Heart right ventricle (tissue), 16 donors: ENCODE measurements around the gene ITGA2. TPM values are rescaled to one million over a fixed set of nuclear protein-coding genes. Genes with fewer than 3 reads are reported as not detected.
A peak's percentile ranks its signal among the peaks of the same experiment; 100 is the strongest.

Source experiments
- ATAC-seq, 8 donors: fragments of 200-7000 bp; cut with Tn5 transposase; one replicate each; pipeline ENCODE4 v1.9.1; 2020; ENCODE audit warnings: mild to moderate bottlenecking in 8 of 8, moderate library complexity in 8 of 8, moderate number of reproducible peaks in 1 of 8
- DNase-seq, 2 donors: peaks; one replicate each; pipeline ENCODE4 v3.0.0-alpha.2; 2020
- H3K27ac ChIP-seq, 10 donors: fragments of 200-600 bp; sonication (generic) in 2 of 10; one replicate each; pipeline versions ENCODE4 v1.5.0 to v1.8.0; 2020 to 2022; ENCODE audit warnings: mild to moderate bottlenecking in 3 of 10
- H3K27me3 ChIP-seq, 7 donors: fragments of 200-600 bp; one replicate each; pipeline ENCODE4 v1.8.0; 2021 to 2022; ENCODE audit warnings: mild to moderate bottlenecking in 2 of 7
- H3K36me3 ChIP-seq, 9 donors: fragments of 200-600 bp; sonication (generic) in 1 of 9; one replicate each; pipeline versions ENCODE4 v1.5.0 to v1.8.0; 2020 to 2022; ENCODE audit warnings: mild to moderate bottlenecking in 2 of 9
- H3K4me1 ChIP-seq, 9 donors: fragments of 200-600 bp; sonication (generic) in 1 of 9; one replicate each; pipeline versions ENCODE4 v1.5.0 to v1.8.0; 2020 to 2022; ENCODE audit warnings: mild to moderate bottlenecking in 4 of 9
- H3K4me3 ChIP-seq, 10 donors: fragments of 200-600 bp; sonication (generic) in 2 of 10; one replicate each; pipeline versions ENCODE4 v1.5.0 to v1.8.0; 2020 to 2022; ENCODE audit warnings: mild to moderate bottlenecking in 7 of 10, moderate library complexity in 2 of 10
- H3K9me3 ChIP-seq, 11 donors: fragments of 200-600 bp in 10 of 11; sonication (generic) in 2 of 11; one replicate each; pipeline versions ENCODE4 v1.5.0 to v1.8.0; 2013 to 2022; ENCODE audit warnings: mild to moderate bottlenecking in 2 of 11, control low read depth in 1 of 11, moderate library complexity in 1 of 11
- WGBS, 2 donors: extraction: QIAGEN DNeasy Blood & Tissue Kit; methylation state at CpG; one replicate each; pipeline ENCODE4 v1.1.7; 2013; ENCODE audit warnings: inconsistent platforms in 1 of 2; 5-methylcytosine and 5-hydroxymethylcytosine counted together
- intact Hi-C, 10 donors: fragments of 100-400 bp; cut with DNase I; formaldehyde crosslinking; loops; one replicate each; pipeline versions ENCODE4 v1.11.1 to v1.14.2; 2022
- polyA plus RNA-seq, 2 donors: library from polyadenylated mRNA; stranded (reverse); fragments of 200-250 nt; gene quantifications; one replicate each; pipeline ENCODE4 v1.2.3, GENCODE V29; 2013
- total RNA-seq, 10 donors: library from RNA; stranded (reverse); fragmentation: NEBNext Ultra II Directional in 3 of 10; extraction: Animal tissue kit (Norgen Biotek cat#: 25700) in 3 of 10; gene quantifications; one replicate each; pipeline versions ENCODE4 v1.2.1 to v1.2.4, GENCODE V29; 2021 to 2023
- TF ChIP-seq, protein P1 (sequence below), 9 donors: fragments of 200-600 bp; sonication (generic) in 2 of 9; IDR thresholded peaks; one replicate each; pipeline versions ENCODE4 v1.5.0 to v1.8.0; 2021 to 2022; ENCODE audit warnings: antibody characterized with exemption in 9 of 9, mild to moderate bottlenecking in 5 of 9, moderate library complexity in 1 of 9
- donor health status: Arrhythmogenic right ventricular cardiomyopathy.
- donor health status: ischemic (EF 13 %, LVEDD 7.1; RV severe dilation, severe dysfunction).
- donor health status: healthy with polysubstance abuse.
- donor health status: DM: no; HTN: yes; CAD: no.
- donor health status: DM: no; HTN: no; CAD: no.
- donor health status: ischemic (EF 25% LVEDD 6.9; RV normal size, moderate dysfunction).
- donor health status: ischemic (EF 25% LVEDD 5.7; RV mildly dilated, moderate dysfunction).
- donor health status: healthy.
- donor health status: DM: yes; HTN: yes; CAD: no.
- donor health status: Ischemic cardiomyopathy.
- donor health status: ischemic (EF 35%, LVEDD 5.7; RV mildly dilated, moderate dysfunction).
- donor health status: nonischemic (EF 11% LVEDD 7.7; RV severe dilation, severe dysfunction).
- donor health status: DM: yes; HTN: yes; CAD: no.
- donor health status: PGD.
- donor health status: ischemic (EF 29% LVEDD 5.4; RV normal size, mild dysfunction).
- donor health status: nonischemic (EF 23%, LVEDD 6.1; RV moderate dilation, normal function).

Gene ITGA2
- total and polyA plus RNA-seq, 12 donors, result 0.22 to 9.4 (median 0.92) TPM

DNA sequence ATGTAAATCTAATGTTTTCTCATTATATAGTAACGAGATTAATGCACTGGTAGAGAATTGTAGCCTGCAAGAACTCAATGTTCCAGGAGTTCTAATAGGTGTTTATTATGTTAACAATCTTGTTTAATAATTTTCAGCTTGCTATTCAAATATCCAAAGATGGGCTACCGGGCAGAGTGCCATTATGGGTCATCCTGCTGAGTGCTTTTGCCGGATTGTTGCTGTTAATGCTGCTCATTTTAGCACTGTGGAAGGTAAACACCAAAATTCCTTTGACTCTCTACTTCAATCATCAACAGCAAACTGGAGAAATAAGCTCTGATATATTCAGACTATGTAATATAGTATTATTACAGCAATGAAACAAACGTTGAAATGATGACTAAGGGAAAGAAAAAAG lies 41.9 kb upstream of the ITGA2 start:
- H3K36me3 ChIP-seq, result peaks cover 0 to 79% (median 0%) of the 10 kb centered on the region in 9 donors
- peaks cover 0 to 22% (median 5%) of the 10 kb centered on the region in 9 donors for H3K4me1 ChIP-seq
- no peak for DNase-seq
- no peak overlapping the region for H3K27ac ChIP-seq
- 68 to 69% methylated on average over 4 of the region's 4 CpGs for WGBS, 2 donors
- H3K9me3 ChIP-seq, result no peaks in the 10 kb centered on the region
- TF ChIP-seq, protein P1, sequence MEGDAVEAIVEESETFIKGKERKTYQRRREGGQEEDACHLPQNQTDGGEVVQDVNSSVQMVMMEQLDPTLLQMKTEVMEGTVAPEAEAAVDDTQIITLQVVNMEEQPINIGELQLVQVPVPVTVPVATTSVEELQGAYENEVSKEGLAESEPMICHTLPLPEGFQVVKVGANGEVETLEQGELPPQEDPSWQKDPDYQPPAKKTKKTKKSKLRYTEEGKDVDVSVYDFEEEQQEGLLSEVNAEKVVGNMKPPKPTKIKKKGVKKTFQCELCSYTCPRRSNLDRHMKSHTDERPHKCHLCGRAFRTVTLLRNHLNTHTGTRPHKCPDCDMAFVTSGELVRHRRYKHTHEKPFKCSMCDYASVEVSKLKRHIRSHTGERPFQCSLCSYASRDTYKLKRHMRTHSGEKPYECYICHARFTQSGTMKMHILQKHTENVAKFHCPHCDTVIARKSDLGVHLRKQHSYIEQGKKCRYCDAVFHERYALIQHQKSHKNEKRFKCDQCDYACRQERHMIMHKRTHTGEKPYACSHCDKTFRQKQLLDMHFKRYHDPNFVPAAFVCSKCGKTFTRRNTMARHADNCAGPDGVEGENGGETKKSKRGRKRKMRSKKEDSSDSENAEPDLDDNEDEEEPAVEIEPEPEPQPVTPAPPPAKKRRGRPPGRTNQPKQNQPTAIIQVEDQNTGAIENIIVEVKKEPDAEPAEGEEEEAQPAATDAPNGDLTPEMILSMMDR (IDR thresholded peaks at IDR 0.05), result no peak
- no peak for ATAC-seq
- intact Hi-C loops, result loop anchor here in 4 of 10 donors (2.0 to 5.0 kb wide), 3 partner anchors 40 to 150 kb away; partner anchors contain the start of gene ITGA2 (in 1 of the 4)
- no peak overlapping the region for H3K4me3 ChIP-seq
- no peaks in the 10 kb centered on the region for H3K27me3 ChIP-seq

DNA sequence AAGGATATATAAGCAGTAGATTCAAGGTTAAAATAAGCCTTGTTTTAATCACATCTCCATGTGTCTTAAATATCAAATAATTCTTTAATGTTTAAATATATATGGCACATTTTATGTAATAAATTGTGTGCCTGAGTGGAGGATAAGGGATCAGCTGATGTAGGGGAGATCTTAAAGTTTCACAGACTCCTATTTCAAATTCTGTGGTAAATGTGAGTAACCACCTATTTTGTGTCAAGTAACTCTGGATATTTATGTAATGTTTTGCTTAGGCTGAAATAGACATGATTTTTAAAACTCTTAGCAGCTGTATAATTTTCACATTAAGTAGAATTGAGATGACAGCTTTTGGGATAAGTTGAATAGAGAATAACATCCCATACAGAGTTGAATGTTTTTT lies 41.3 kb upstream of the ITGA2 start:
- Histone ChIP-seq H3K27me3 (no peaks in the 10 kb centered on the region), H3K27ac (peak overlapping the region in 1 of 10 donors; percentile 28), H3K36me3 (peaks cover 0 to 83% (median 0%) of the 10 kb centered on the region in 9 donors), H3K4me3 (no peak overlapping the region), H3K9me3 (no peaks in the 10 kb centered on the region), H3K4me1 (peaks cover 0 to 22% (median 5%) of the 10 kb centered on the region in 9 donors)
- ATAC-seq, result no peak
- DNase-seq, result no peak
- TF ChIP-seq, protein P1 (IDR thresholded peaks at IDR 0.05), result no peak
- intact Hi-C loops, result loop anchor here in 7 of 10 donors (1.0 to 5.0 kb wide), 4 partner anchors 39 to 149 kb away; partner anchors contain the start of gene ITGA2 (in 1 of the 7)

DNA sequence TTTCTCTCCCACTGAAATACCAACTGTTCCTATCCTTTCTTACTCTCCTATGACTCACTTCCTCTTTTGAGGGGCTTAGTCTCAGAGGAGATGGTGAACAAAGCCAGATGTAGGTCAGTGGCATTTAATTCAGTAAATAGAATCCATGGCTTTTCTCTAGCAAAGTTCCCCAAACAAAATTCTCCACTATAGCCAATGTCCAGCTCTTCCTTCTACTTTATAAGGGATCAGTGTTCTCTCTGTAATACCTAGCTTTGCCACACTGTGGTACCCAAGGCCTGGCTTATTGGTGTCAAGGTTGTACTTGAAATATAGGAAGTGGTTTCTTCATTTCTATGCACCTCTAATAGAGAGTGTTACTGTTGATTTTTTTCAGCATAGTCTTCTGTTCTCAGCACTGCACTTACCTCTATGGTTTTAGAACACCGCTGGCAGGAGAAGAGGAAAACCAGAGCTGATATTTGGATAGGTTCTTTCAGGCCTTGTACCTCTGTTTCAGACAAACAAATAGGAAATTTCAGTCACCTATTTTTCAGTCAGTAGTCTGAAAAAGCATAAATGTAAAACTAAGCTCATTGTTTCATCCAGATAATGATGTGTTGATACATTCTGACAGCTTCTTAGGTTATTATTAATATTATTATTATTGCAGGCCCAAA lies 40.6 kb upstream of the ITGA2 start:
- TF ChIP-seq, protein P1 (IDR thresholded peaks at IDR 0.05), result peak in 8 of 9 donors; percentile 37 to 80 (median 76)
- Histone ChIP-seq H3K27me3 (no peaks in the 10 kb centered on the region), H3K4me3 (no peak overlapping the region), H3K36me3 (peaks cover 0 to 83% (median 5%) of the 10 kb centered on the region in 9 donors), H3K27ac (peak overlapping the region in 3 of 10 donors; percentile 1 to 28 (median 17)), H3K9me3 (no peaks in the 10 kb centered on the region), H3K4me1 (peaks cover 0 to 22% (median 5%) of the 10 kb centered on the region in 9 donors)
- intact Hi-C loops, result loop anchor here in 6 of 10 donors (1.0 to 5.0 kb wide), 4 partner anchors 39 to 149 kb away; partner anchors contain the start of gene ITGA2 (in 1 of the 6)
- ATAC-seq, result peak; percentile 78 to 96 (median 88)
- peak in 1 of 2 donors; percentile 64 for DNase-seq
- WGBS, 2 donors, result 32 to 42% methylated on average over 1 of the region's 1 CpG

DNA sequence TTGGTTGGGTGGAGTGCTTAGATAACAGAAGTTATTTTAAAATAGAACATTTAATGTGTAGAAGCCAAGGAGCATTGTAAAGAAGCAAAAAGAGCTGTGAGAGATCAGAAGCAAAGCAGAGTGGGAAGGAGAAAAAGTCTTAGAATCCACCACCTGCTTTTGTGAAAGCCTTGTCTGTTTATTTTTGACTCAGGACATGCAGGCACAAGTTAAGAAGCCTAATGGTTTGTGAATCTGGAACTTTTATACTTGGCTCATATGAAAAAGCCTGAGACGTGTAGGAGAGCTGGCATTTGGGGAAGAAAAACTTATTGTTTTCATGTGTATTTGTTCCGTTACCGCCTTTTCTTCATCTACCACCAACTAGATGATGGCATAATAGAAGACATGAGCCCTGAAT lies 38.5 kb upstream of the ITGA2 start:
- H3K36me3 ChIP-seq, result peaks cover 0 to 92% (median 5%) of the 10 kb centered on the region in 9 donors
- ATAC-seq (no peak), DNase-seq (no peak)
- H3K27ac ChIP-seq, result no peak overlapping the region
- TF ChIP-seq, protein P1 (IDR thresholded peaks at IDR 0.05), result no peak
- H3K4me1 ChIP-seq, result peaks cover 0 to 18% (median 0%) of the 10 kb centered on the region in 9 donors
- no peak overlapping the region for H3K4me3 ChIP-seq
- no peaks in the 10 kb centered on the region for H3K9me3 ChIP-seq
- WGBS, 2 donors, result 77 to 80% methylated on average over 3 of the region's 3 CpGs
- no peaks in the 10 kb centered on the region for H3K27me3 ChIP-seq
- intact Hi-C loops, result loop anchor here in 3 of 10 donors (2.0 to 5.0 kb wide), 3 partner anchors 142 to 147 kb away; no protein-coding TSS in a partner anchor
